Stimulated activated CD4-positive, alpha-beta T cell treated with anti-CD3 and anti-CD28 coated beads, TNF-alpha, amount 100 ng/mL, for 48 hours (primary cell): Measurements from ENCODE around the gene LCA5.
"Not testable (repeated sequence)": the region's sequence is repeated elsewhere in the genome, so short reads cannot be mapped to it uniquely, and the experiment has no call there.

Source experiments
- DNase-seq, 3 donors: peaks; one replicate each; pipeline ENCODE4 v3.0.0-alpha.2; 2020; ENCODE audit warnings: low read depth in 3 of 3

The LCA5 gene

GRCh38 chr6:79538106-79538971 is 1.1 kb upstream of the LCA5 start:
- DNase-seq: no peak

- DNase-seq: no peak
Measured at GRCh38 chr6:79536585-79536953, 661 bp downstream of the LCA5 start.

GRCh38 chr6:79529567-79529966 is 7.7 kb downstream of the LCA5 start:
- not testable (repeated sequence) for DNase-seq

- DNase-seq: no peak
Measured at GRCh38 chr6:79526897-79527296, 10.3 kb downstream of the LCA5 start.

- no peak for DNase-seq
Measured at GRCh38 chr6:79525272-79526100, 11.7 kb downstream of the LCA5 start.

- no peak for DNase-seq
Measured at GRCh38 chr6:79524065-79524464, 13.2 kb downstream of the LCA5 start.

- DNase-seq: no peak
Measured at GRCh38 chr6:79522609-79523008, 14.6 kb downstream of the LCA5 start.

- no peak for DNase-seq
Measured at GRCh38 chr6:79520534-79520933, 16.7 kb downstream of the LCA5 start.

- no peak for DNase-seq
Measured at GRCh38 chr6:79518842-79519241, 18.4 kb downstream of the LCA5 start.

GRCh38 chr6:79515436-79515835 is 21.8 kb downstream of the LCA5 start:
- no peak for DNase-seq

- no peak for DNase-seq
Measured at GRCh38 chr6:79513111-79513510, 24.1 kb downstream of the LCA5 start.

GRCh38 chr6:79512014-79512413 is 25.2 kb downstream of the LCA5 start:
- DNase-seq: no peak

- no peak for DNase-seq
Measured at GRCh38 chr6:79510707-79511106, 26.5 kb downstream of the LCA5 start.

GRCh38 chr6:79506251-79506650 is 31.0 kb downstream of the LCA5 start:
- no peak for DNase-seq

GRCh38 chr6:79504372-79504771 is 32.9 kb downstream of the LCA5 start:
- DNase-seq: no peak

- no peak for DNase-seq
Measured at GRCh38 chr6:79498842-79499241, 38.4 kb downstream of the LCA5 start.

GRCh38 chr6:79495246-79495645 is 42.0 kb downstream of the LCA5 start:
- DNase-seq: no peak

- no peak for DNase-seq
Measured at GRCh38 chr6:79494841-79495240, 42.4 kb downstream of the LCA5 start.

GRCh38 chr6:79470728-79471127 is 66.5 kb downstream of the LCA5 start:
- DNase-seq: no peak

- no peak for DNase-seq
Measured at GRCh38 chr6:79469376-79470246, 67.6 kb downstream of the LCA5 start.

- no peak for DNase-seq
Measured at GRCh38 chr6:79468587-79468986, 68.6 kb downstream of the LCA5 start.

GRCh38 chr6:79468116-79468515 is 69.1 kb downstream of the LCA5 start:
- no peak for DNase-seq
